ENCODE results near the gene LAMA1.
"Not testable (repeated sequence)": the region's sequence is repeated elsewhere in the genome, so short reads cannot be mapped to it uniquely, and the experiment has no call there.

The LAMA1 gene

GRCh38 chr18:6940451-6940850 lies 177.1 kb downstream of the LAMA1 start:
- DNase-seq, result no peak

- no peak for DNase-seq
Observed at GRCh38 chr18:6939972-6940371, 177.6 kb downstream of the LAMA1 start.

- not testable (repeated sequence) for DNase-seq
Observed at GRCh38 chr18:6938403-6938802, 179.2 kb downstream of the LAMA1 start.

GRCh38 chr18:6938003-6938402 lies 179.6 kb downstream of the LAMA1 start:
- no peak for DNase-seq

GRCh38 chr18:6934859-6935258 lies 182.7 kb downstream of the LAMA1 start:
- DNase-seq, result no peak

- DNase-seq, result no peak
Observed at GRCh38 chr18:6929370-6930102, 188.1 kb downstream of the LAMA1 start.

GRCh38 chr18:6928359-6928758 lies 189.2 kb downstream of the LAMA1 start:
- DNase-seq, result no peak

GRCh38 chr18:6927153-6927552 lies 190.4 kb downstream of the LAMA1 start:
- DNase-seq, result no peak

- DNase-seq, result no peak
Observed at GRCh38 chr18:6923220-6923619, 194.4 kb downstream of the LAMA1 start.

GRCh38 chr18:6921571-6921970 lies 196.0 kb downstream of the LAMA1 start:
- DNase-seq, result no peak

- DNase-seq, result no peak
Observed at GRCh38 chr18:6920099-6920955, 197.3 kb downstream of the LAMA1 start.

GRCh38 chr18:6917072-6917471 lies 200.5 kb downstream of the LAMA1 start:
- DNase-seq, result no peak

GRCh38 chr18:6901286-6901926 lies 216.2 kb downstream of the LAMA1 start:
- DNase-seq, result no peak

- no peak for DNase-seq
Observed at GRCh38 chr18:6891788-6892187, 225.8 kb downstream of the LAMA1 start.

Measured in T1000 (cell line).